Spleen (tissue), 11 donors: Measurements from ENCODE around the gene PHLDB1. TPM values are rescaled to one million over a fixed set of nuclear protein-coding genes. Genes with fewer than 3 reads are reported as not detected.

Experiments
- DNase-seq: peaks from one replicate; pipeline ENCODE4 v3.0.0-alpha.2; 2020
- H3K27ac ChIP-seq, 8 donors: fragments of 200-600 bp; sonication (generic) in 7 of 8; 1 replicate in 4 of 8; 2 replicates in 4 of 8; pipeline versions ENCODE4 v1.5.0 to v1.8.0; 2016 to 2021; ENCODE audit warnings: inconsistent platforms in 4 of 8, mild to moderate bottlenecking in 4 of 8, moderate library complexity in 1 of 8
- H3K27me3 ChIP-seq, 7 donors: fragments of 200-600 bp; sonication (generic) in 6 of 7; replicated peaks in 1 of 7; 1 replicate in 4 of 7; 2 replicates in 3 of 7; pipeline versions ENCODE4 v1.5.0 to v1.8.0; 2016 to 2021; ENCODE audit warnings: inconsistent platforms in 3 of 7, mild to moderate bottlenecking in 1 of 7
- H3K36me3 ChIP-seq, 6 donors: fragments of 200-600 bp; sonication (generic) in 5 of 6; 1 replicate in 4 of 6; 2 replicates in 2 of 6; pipeline versions ENCODE4 v1.5.0 to v1.8.0; 2016 to 2021; ENCODE audit warnings: inconsistent platforms in 2 of 6
- H3K4me1 ChIP-seq, 6 donors: fragments of 200-600 bp; sonication (generic) in 5 of 6; 1 replicate in 3 of 6; 2 replicates in 3 of 6; pipeline versions ENCODE4 v1.5.0 to v1.8.0; 2016 to 2021; ENCODE audit warnings: inconsistent platforms in 3 of 6
- H3K4me3 ChIP-seq, 8 donors: fragments of 200-600 bp; sonication (generic) in 7 of 8; 1 replicate in 4 of 8; 2 replicates in 4 of 8; pipeline versions ENCODE4 v1.5.0 to v1.8.0; 2016 to 2021; ENCODE audit warnings: inconsistent platforms in 4 of 8, mild to moderate bottlenecking in 4 of 8, moderate library complexity in 2 of 8
- H3K9me3 ChIP-seq, 8 donors: fragments of 200-600 bp; sonication (generic) in 7 of 8; 1 replicate in 4 of 8; 2 replicates in 4 of 8; pipeline versions ENCODE4 v1.5.0 to v1.8.0; 2016 to 2021; ENCODE audit warnings: inconsistent platforms in 4 of 8
- POLR2A ChIP-seq, 3 donors: fragments of 450-650 bp; IDR thresholded peaks; one replicate each; pipeline ENCODE4 v1.5.1; 2017; ENCODE audit warnings: antibody characterized with exemption in 3 of 3, mild to moderate bottlenecking in 1 of 3
- POLR2AphosphoS5 ChIP-seq, 3 donors: sonication (generic); formaldehyde crosslinking; IDR thresholded peaks; one replicate each; pipeline ENCODE4 v1.5.1; 2017; ENCODE audit warnings: antibody characterized with exemption in 3 of 3
- WGBS, 5 donors: extraction: QIAGEN DNeasy Blood & Tissue Kit in 3 of 5; methylation state at CpG; one replicate each; pipeline versions ENCODE4 v1.1.5 to v1.1.7; 2013 to 2018; 5-methylcytosine and 5-hydroxymethylcytosine counted together
- intact Hi-C: fragments of 100-400 bp; cut with DNase I; formaldehyde crosslinking; loops from one replicate; pipeline ENCODE4 v1.15.0; 2023; ENCODE audit warnings: low total_unique reads
- polyA plus RNA-seq, 3 donors: library from polyadenylated mRNA; stranded (reverse); fragments of 200-250 nt; gene quantifications; one replicate each; pipeline ENCODE4 v1.2.1, GENCODE V29; 2013
- total RNA-seq, 7 donors: library from RNA; depleted of rRNA in 3 of 7; stranded (reverse); fragments of >200 nt in 3 of 7; fragmentation: NEBNext Ultra II Directional in 4 of 7; extraction: Animal tissue kit (Norgen Biotek cat#: 25700) in 4 of 7; gene quantifications; one replicate each; pipeline versions ENCODE4 v1.1.0 to v1.2.1, GENCODE V29; 2016 to 2021
- TF ChIP-seq, protein P1 (sequence below), 11 experiments: fragments of 200-600 bp in 7 of 11; fragments of 450-650 bp in 4 of 11; sonication (generic) in 4 of 11; IDR thresholded peaks in 8 of 11; conservative IDR thresholded peaks in 3 of 11; 1 replicate in 7 of 11; 2 replicates in 4 of 11; pipeline versions ENCODE4 v1.4.0 to v1.8.0; 2016 to 2021; ENCODE audit warnings: antibody characterized with exemption in 11 of 11, inconsistent platforms in 4 of 11, mild to moderate bottlenecking in 1 of 11
- donor health status: healthy with polysubstance abuse.
- donor health status: DM: no; HTN: no; CAD: no; lungs with moderate emphysema.
- donor health status: DM: no; HTN: no; CAD: no.
- donor health status: Bipolar disorder and iron deficiency.
- donor health status: healthy.
- donor health status: DM: no; HTN: no; CAD: no.
- donor health status: DM: yes; HTN: yes; CAD: no.

The PHLDB1 gene
- total and polyA plus RNA-seq, 10 donors = 13.0 to 162 (median 69.9) TPM

GRCh38 chr11:118663381-118663780 is 56.0 kb downstream of the PHLDB1 start:
- no peaks in the 10 kb centered on the region for H3K9me3 ChIP-seq
- H3K36me3 ChIP-seq = no peaks in the 10 kb centered on the region
- peaks cover 0 to 17% (median 0%) of the 10 kb centered on the region in 7 donors for H3K27me3 ChIP-seq
- H3K27ac ChIP-seq = no peak overlapping the region
- intact Hi-C loops = no loop called here
- no peak overlapping the region for H3K4me3 ChIP-seq
- DNase-seq = no peak
- TF ChIP-seq POLR2A (IDR thresholded peaks at IDR 0.05) (no peak), POLR2AphosphoS5 (IDR thresholded peaks at IDR 0.05) (no peak)
- TF ChIP-seq, protein P1, sequence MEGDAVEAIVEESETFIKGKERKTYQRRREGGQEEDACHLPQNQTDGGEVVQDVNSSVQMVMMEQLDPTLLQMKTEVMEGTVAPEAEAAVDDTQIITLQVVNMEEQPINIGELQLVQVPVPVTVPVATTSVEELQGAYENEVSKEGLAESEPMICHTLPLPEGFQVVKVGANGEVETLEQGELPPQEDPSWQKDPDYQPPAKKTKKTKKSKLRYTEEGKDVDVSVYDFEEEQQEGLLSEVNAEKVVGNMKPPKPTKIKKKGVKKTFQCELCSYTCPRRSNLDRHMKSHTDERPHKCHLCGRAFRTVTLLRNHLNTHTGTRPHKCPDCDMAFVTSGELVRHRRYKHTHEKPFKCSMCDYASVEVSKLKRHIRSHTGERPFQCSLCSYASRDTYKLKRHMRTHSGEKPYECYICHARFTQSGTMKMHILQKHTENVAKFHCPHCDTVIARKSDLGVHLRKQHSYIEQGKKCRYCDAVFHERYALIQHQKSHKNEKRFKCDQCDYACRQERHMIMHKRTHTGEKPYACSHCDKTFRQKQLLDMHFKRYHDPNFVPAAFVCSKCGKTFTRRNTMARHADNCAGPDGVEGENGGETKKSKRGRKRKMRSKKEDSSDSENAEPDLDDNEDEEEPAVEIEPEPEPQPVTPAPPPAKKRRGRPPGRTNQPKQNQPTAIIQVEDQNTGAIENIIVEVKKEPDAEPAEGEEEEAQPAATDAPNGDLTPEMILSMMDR (IDR thresholded peaks at IDR 0.05 in 8 of 11, conservative IDR thresholded peaks at IDR 0.05 in 3 of 11) = no peak
- H3K4me1 ChIP-seq = peaks cover 3 to 21% (median 12%) of the 10 kb centered on the region in 6 donors
- 88 to 95% (median 90%) methylated on average over 4 of the region's 4 CpGs for WGBS, 5 donors

GRCh38 chr11:118663902-118664301 is 56.5 kb downstream of the PHLDB1 start:
- intact Hi-C loops = no loop called here
- DNase-seq = no peak
- TF ChIP-seq POLR2A (IDR thresholded peaks at IDR 0.05) (no peak), POLR2AphosphoS5 (IDR thresholded peaks at IDR 0.05) (no peak)
- TF ChIP-seq, protein P1 (IDR thresholded peaks at IDR 0.05 in 8 of 11, conservative IDR thresholded peaks at IDR 0.05 in 3 of 11) = no peak
- 69 to 84% (median 76%) methylated on average over 3 of the region's 3 CpGs for WGBS, 5 donors
- Histone ChIP-seq H3K9me3 (no peaks in the 10 kb centered on the region), H3K27ac (no peak overlapping the region), H3K4me1 (peaks cover 3 to 16% (median 10%) of the 10 kb centered on the region in 6 donors), H3K4me3 (no peak overlapping the region), H3K36me3 (no peaks in the 10 kb centered on the region), H3K27me3 (peaks cover 0 to 13% (median 0%) of the 10 kb centered on the region in 7 donors)

DNA sequence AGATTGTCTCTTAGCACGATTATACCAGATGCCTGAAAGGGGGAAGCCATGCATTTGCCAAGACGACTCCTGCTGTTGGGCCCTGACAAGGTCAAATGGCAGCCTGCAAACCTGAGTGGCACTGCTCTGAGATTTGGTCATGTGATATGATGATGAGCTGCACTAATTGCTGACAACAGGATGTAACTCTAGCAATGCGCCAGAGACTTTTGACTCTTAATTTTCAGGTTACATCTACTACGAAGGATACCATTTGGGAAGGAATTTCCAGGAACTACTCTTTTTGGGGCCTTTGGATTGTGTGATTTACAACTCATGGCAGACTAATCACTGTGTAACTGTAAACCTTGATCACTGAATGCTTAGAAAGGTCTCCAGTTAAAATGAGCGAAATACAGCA is 59.0 kb downstream of the PHLDB1 start:
- intact Hi-C loops = no loop called here
- DNase-seq = no peak
- Histone ChIP-seq H3K9me3 (peaks cover 0 to 12% (median 7%) of the 10 kb centered on the region in 8 donors), H3K27me3 (no peaks in the 10 kb centered on the region), H3K4me1 (no peaks in the 10 kb centered on the region), H3K4me3 (no peak overlapping the region), H3K36me3 (no peaks in the 10 kb centered on the region), H3K27ac (no peak overlapping the region)
- WGBS, 5 donors = 77 to 85% (median 82%) methylated on average over 5 of the region's 5 CpGs
- no peak for TF ChIP-seq POLR2AphosphoS5 (IDR thresholded peaks at IDR 0.05)
- TF ChIP-seq, protein P1 (IDR thresholded peaks at IDR 0.05 in 8 of 11, conservative IDR thresholded peaks at IDR 0.05 in 3 of 11) = no peak
- TF ChIP-seq POLR2A (IDR thresholded peaks at IDR 0.05) = no peak

- no peak for DNase-seq
- Histone ChIP-seq H3K27me3 (no peaks in the 10 kb centered on the region), H3K4me3 (no peak overlapping the region), H3K27ac (no peak overlapping the region), H3K9me3 (peaks cover 0 to 21% (median 8%) of the 10 kb centered on the region in 8 donors), H3K36me3 (no peaks in the 10 kb centered on the region), H3K4me1 (no peaks in the 10 kb centered on the region)
- 66 to 82% (median 79%) methylated on average over 2 of the region's 2 CpGs for WGBS, 5 donors
- intact Hi-C loops = no loop called here
- no peak for TF ChIP-seq POLR2AphosphoS5 (IDR thresholded peaks at IDR 0.05)
- no peak for TF ChIP-seq POLR2A (IDR thresholded peaks at IDR 0.05)
- TF ChIP-seq, protein P1 (IDR thresholded peaks at IDR 0.05 in 8 of 11, conservative IDR thresholded peaks at IDR 0.05 in 3 of 11) = no peak
These were observed 62.6 kb downstream of the PHLDB1 start for GRCh38 chr11:118670063-118670462.
